WERI-Rb-1 (cell line): Measurements from ENCODE around the gene ASPSCR1.
A peak's percentile ranks its signal among the peaks of the same experiment; 100 is the strongest.

Experiments
- DNase-seq: peaks from one replicate; pipeline ENCODE4 v3.0.0-alpha.2; 2020
- H3K27ac ChIP-seq: fragments of 250-450 bp; sonication (Bioruptor Pico); 2 replicates; pipeline ENCODE4 v1.5.1; 2020; ENCODE audit warnings: mild to moderate bottlenecking, moderate library complexity
- H3K27me3 ChIP-seq: fragments of 250-450 bp; sonication (Bioruptor Pico); 2 replicates; pipeline ENCODE4 v1.5.1; 2021; ENCODE audit warnings: mild to moderate bottlenecking, low read depth, moderate library complexity; ENCODE audit not compliant: insufficient read depth, severe bottlenecking
- H3K36me3 ChIP-seq: fragments of 250-450 bp; sonication (Bioruptor Pico); 2 replicates; pipeline ENCODE4 v1.5.1; 2020; ENCODE audit warnings: mild to moderate bottlenecking, moderate library complexity
- H3K4me3 ChIP-seq: 2 replicates; pipeline ENCODE4 v1.5.1; 2011; ENCODE audit warnings: low read depth, mild to moderate bottlenecking, control low read depth, low read length
- H3K9me3 ChIP-seq: fragments of 250-450 bp; sonication (Bioruptor Pico); 2 replicates; pipeline ENCODE4 v1.5.1; 2021; ENCODE audit warnings: mild to moderate bottlenecking, moderate library complexity; ENCODE audit not compliant: severe bottlenecking
- TF ChIP-seq, protein P1 (sequence below): IDR thresholded peaks from 2 replicates; pipeline ENCODE4 v1.5.1; 2011; ENCODE audit warnings: low read depth, mild to moderate bottlenecking, control low read depth, inconsistent platforms, low read length

Gene ASPSCR1

DNA sequence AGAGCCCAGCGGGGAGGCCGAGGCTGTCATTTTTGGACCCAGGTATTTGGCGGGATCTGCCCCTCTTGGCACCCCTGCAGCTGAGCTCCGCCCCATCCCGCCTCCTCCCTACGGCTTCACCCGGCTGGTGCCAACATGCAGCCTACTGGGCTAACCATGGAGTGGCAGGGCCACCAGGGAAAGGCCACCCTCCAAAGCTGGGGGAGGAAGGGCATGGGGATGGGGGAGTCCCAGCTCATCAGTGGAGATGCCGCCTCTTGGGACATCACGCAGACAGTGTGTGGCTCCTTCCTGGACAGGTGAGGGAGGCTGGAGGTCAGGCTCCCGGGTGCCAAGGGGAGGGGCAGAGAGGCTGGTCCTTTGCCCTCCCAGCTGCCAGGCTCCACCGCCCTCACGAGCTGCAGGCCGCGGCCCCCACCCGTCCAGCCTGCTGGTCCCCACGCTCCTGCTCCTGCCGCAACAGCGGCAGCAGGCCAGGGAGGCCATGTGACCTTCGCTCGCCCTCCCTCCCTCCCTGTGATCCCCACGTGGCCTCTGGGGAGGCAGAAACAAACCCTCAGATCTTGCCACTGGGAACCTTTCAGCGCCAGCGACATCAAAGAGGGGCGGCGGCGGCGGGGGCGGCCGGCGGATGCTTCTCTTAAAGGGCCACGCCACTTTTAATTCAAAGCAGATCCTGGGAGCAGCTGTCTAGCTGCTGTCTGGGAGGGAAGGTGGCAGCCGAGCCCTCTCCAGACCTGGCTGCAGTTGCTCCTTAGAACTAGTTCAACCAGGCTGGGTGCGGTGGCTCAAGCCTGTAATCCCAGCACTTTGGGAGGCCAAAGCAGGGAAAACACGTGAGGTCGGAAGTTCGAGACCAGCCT is 9.7 kb upstream of the ASPSCR1 start:
- Histone ChIP-seq H3K9me3 (no peaks in the 10 kb centered on the region), H3K4me3 (peak overlapping the region; percentile 13), H3K27ac (peak overlapping the region; percentile 35), H3K27me3 (no peaks in the 10 kb centered on the region), H3K36me3 (no peaks in the 10 kb centered on the region; the same call in 1 of the 2 replicates)
- peak; percentile 97 for DNase-seq
- TF ChIP-seq, protein P1, sequence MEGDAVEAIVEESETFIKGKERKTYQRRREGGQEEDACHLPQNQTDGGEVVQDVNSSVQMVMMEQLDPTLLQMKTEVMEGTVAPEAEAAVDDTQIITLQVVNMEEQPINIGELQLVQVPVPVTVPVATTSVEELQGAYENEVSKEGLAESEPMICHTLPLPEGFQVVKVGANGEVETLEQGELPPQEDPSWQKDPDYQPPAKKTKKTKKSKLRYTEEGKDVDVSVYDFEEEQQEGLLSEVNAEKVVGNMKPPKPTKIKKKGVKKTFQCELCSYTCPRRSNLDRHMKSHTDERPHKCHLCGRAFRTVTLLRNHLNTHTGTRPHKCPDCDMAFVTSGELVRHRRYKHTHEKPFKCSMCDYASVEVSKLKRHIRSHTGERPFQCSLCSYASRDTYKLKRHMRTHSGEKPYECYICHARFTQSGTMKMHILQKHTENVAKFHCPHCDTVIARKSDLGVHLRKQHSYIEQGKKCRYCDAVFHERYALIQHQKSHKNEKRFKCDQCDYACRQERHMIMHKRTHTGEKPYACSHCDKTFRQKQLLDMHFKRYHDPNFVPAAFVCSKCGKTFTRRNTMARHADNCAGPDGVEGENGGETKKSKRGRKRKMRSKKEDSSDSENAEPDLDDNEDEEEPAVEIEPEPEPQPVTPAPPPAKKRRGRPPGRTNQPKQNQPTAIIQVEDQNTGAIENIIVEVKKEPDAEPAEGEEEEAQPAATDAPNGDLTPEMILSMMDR = no peak

DNA sequence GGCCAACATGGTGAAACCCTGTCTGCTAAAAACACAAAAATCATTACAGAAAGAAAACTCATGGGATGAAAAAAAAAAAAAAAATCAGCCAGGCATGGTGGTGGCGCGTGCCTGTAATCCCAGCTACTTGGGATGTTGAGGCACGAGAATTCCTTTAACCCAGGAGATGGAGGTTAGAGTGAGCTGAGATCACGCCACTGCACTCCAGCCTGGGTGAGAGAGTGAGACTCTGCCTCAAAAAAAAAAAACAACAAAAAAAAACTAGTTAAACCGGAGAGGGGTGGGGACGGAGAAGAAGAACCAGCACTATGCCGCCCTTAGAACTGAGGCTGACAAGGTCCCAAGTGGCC is 9.1 kb upstream of the ASPSCR1 start:
- Histone ChIP-seq H3K4me3 (peak overlapping the region; percentile 13), H3K36me3 (no peaks in the 10 kb centered on the region; the same call in 1 of the 2 replicates), H3K9me3 (peaks cover under 1% of the 10 kb centered on the region), H3K27ac (peak overlapping the region; percentile 35), H3K27me3 (no peaks in the 10 kb centered on the region)
- TF ChIP-seq, protein P1 = no peak
- no peak for DNase-seq

DNA sequence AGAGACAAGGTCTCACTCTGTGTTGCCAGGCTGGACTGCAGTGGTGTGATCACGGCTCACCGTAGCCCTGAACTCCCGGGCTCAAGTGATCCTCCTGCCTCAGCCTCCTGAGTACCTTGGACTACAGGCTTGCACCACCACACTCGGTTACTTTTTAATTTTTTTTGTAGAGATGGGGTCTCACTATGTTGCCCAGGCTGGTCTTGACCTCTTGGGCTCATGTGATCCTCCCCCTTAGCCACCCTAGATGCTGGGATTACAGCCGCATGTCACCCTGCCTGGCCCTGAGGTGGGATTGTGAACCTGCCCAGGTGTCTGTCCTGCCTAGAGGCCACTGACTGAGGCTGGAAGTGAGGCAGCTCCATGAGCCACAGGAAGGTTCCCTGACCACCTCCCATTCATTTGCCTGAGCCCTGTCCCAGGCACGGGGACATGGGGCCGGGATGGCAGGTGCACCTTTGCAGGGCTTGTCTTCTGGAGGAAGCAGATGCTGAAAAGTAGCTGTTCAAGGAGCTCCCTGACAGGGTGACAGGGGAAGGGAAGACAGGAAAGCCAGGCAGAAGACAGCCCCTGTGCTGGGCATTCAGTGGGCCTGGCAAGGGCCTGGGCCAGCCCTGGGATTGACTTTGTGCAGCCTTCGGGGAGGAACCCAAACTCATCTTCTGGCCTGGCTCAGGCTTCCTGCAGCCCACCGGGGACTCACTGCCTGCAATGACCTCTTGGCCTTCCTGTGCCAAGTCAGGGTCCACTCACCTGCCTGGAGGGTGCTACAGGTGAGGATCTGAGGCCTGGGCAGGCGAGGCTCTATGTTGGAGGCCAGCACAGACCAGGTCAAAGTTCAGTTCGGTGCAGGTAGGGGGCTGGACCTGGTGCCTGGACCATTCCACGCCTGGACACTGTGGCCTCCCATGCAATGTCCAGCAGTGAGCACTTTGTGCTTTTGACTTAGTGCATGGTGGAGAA is 8.3 kb upstream of the ASPSCR1 start:
- Histone ChIP-seq H3K27ac (no peak overlapping the region), H3K36me3 (no peaks in the 10 kb centered on the region; the same call in 1 of the 2 replicates), H3K9me3 (peaks cover 8% of the 10 kb centered on the region), H3K4me3 (no peak overlapping the region), H3K27me3 (no peaks in the 10 kb centered on the region)
- TF ChIP-seq, protein P1 = no peak
- no peak for DNase-seq

DNA sequence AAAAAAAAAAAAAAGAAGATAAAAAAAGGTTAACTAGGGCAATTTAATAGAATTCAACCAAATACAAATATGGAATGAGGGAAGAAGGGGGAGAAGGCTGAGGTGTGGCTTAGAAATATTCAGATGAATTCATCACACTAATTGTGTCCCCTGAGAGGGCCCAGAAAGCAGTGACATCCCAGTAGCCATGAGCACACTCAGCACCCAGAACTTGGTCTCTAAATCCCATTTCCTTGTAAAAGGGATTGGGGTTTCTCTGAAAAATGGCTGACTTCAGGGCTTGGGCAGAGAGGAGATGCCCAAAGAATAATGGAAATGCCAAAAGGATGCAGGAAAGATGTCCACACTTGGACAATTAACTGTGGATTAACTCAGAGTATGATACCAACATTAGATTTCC is 4.0 kb upstream of the ASPSCR1 start:
- Histone ChIP-seq H3K36me3 (no peaks in the 10 kb centered on the region), H3K27ac (no peak overlapping the region), H3K27me3 (no peaks in the 10 kb centered on the region), H3K4me3 (no peak overlapping the region), H3K9me3 (peaks cover 12% of the 10 kb centered on the region)
- no peak for DNase-seq
- TF ChIP-seq, protein P1 = no peak

DNA sequence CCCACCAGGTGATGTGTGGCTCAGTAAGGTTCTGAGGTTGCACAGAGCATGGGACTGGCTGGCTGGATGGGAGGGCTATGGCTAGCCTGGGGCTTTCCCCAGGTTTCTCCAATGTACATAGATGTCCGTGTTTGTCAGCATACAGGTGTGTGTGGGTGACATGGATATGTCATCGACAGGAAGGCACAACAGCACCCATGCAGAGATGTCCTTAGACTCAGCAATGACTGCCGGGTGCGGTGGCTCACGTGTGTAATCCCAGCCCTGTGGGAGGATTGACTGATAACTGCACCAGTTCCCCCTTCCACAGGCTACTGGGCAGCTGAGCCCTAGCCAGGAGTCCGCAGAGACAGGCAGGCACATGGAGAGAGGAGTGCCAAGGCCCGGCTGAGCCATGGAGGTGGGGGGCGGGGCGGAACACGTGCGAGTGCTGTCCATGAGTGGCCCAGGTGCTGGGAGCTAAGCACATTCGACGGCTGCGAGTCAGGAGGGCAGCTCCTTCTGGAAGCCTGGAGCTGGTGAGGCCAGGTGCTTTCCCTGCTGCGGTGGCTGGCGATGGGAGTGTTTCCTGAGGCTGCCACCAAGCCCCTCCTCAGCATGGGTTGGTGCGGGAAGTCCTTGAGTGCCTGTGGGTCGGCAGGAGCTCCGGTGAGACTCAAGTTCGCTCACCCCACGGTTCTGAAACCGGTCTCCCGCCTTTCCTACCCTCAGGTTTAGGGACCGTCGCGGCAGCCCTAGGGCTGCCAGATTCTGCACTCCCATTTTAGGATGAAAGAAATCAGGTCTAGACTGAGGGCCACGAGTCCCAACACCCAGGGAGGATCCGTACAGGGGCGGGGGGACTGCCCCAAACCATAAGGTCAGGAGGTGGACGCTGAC is 858 bp upstream of the ASPSCR1 start:
- peak; percentile 82 for DNase-seq
- Histone ChIP-seq H3K27me3 (no peaks in the 10 kb centered on the region), H3K36me3 (peaks cover 23% of the 10 kb centered on the region), H3K9me3 (peaks cover 12% of the 10 kb centered on the region), H3K27ac (peak overlapping the region; percentile 96), H3K4me3 (peak overlapping the region; percentile 69)
- TF ChIP-seq, protein P1 = no peak
